ENCODE data around the gene GAN.

Gene GAN

DNA sequence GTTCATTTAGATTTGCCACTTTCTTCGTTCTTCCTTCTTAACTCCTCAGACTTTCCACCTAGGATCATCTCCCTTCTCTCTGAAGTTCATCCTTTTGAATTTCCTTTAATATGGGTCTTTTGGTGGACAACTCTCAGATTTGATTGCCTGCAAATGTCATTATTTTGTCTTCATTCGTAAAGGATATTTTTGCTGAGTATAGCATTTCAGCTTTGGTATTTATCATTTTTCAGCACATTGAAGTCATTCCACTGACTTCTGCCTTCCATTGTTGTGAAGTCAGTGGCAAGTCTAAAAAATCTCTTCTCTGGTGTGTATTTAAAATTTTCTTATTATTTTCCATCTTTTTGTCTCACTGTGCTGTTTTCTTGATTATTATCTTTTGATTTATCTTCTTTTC, 45.4 kb downstream of the GAN start:
- no peak for DNase-seq

DNA sequence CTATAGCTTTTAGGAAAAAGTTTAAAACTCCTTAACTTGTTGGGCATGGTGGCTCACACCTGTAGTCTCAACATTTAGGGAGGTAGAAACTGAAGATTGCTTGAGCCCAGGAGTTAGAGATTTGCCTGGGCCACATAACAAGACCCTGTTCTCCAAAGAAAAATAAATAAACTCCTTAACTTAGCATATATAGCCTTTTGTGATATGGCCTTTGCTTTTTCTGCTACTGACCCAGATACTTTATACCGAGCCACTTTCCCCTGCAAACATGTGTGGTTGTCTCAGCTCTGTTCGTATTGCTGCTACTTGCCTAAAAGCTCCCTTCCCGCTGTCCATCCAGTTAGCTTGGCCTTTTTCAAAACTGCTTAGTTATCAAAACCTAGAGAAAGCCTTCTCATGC, 51.0 kb downstream of the GAN start:
- DNase-seq: no peak

DNA sequence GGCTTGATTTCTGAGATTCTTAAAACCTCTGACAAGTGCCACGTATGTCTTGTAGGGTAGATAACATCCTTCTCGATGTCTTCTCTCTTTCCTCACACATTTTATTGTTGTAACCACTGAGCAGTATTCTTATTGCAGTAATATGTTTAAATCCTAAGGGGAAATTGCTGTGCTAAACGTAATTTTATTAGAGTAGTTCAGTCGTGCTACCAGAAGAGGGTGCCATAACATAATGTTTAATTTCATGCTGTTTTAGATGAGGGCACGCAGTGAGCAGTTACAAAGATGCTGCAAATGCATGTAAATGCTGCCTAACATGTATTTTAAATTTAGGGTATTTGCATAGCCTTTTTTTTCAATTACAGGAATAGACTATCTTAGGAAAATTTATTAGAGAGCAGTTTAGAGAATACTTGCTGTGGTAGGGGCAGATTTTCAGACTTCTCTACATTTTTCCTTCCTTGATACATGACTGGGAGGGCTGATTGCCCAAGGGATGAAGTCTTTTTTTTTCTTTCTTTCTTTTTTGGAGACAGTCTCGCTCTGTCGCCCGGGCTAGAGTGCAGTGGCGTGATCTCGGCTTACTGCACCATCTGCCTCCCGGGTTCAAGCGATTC, 51.7 kb downstream of the GAN start:
- DNase-seq: peak; percentile 48

DNA sequence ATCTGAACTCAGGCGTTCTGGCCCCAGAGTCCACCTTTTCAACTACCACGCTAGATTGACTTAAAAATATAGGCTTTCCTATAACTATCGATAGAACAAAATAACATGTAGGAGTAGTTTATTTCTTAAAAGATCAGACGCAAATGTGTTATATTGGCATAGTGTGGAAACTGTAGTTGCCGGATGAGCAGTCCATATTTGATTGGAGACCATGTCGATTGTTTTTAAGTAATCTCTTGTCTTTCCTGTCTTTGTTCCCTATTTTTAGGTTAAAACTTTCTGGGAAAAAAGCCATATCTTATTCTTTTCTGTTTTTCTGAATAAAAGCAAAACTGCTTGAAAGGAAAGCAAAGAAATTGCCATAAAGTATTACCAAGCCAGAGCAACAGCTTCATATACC, 53.1 kb downstream of the GAN start:
- DNase-seq: no peak

DNA sequence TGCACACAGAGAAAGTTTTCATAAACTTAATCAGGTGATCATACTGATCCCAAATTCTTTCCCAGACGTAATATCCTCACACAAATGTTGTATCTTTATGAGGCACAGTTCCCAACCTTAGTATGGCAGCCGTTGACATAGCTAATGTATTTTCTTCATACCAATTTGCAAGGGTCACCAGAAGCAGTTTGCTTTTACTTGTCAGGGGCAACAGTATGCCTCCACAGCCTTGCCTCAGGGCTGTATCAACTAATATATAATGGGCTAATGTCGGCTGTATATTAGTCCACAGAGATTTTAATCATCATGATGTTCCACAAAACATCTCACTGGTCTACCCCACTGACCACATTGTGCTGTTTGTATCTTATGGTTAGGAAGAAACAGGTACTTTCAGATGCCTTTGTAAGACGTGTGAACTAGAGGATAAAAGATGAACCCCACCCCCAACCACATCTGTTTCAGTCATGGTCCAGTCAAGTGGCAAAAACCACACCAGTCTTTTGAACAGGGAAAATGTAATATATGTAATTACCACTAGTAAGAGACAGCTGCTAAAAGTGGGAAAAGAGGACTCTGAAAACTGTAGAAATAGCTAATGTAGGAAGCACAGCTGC, 55.2 kb downstream of the GAN start:
- DNase-seq: no peak

DNA sequence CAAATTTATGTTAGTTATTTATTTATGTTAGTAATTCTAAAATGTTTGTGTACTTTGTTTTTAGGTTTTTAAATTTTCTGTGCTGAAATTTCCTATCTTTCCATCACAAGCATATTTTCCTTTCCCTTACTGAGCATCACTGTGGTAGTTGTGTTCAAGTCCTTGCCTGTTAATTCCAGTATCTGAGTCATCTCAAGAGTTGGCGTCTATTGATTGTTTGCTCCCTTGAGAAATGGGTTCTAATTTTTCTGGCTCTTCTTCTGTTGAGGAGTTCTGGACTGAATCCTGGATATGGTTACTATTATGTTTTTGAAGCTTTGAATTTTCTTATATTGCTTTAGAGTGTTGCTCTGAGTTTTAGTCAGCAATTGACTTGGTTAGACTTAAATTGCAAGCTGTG, 56.3 kb downstream of the GAN start:
- no peak for DNase-seq

DNA sequence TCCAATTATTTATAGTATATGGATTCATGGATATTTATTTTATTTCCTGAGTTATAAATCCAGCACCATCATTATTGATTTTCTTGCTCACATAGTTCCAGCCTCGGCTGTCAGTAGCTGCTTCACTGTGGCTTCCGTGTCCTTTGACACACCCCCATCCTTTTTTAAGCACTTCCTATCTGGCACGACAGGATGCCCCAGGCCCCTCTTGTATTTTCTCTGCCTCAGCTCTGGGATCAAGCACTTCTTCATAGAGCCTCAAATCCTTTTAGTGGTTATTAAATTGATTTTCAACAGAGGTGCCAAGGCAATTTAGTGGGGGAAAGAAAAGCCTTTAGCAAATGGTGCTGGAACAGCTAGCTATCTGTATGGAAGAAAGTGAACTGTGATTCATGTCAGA, 59.8 kb downstream of the GAN start:
- DNase-seq: no peak

DNA sequence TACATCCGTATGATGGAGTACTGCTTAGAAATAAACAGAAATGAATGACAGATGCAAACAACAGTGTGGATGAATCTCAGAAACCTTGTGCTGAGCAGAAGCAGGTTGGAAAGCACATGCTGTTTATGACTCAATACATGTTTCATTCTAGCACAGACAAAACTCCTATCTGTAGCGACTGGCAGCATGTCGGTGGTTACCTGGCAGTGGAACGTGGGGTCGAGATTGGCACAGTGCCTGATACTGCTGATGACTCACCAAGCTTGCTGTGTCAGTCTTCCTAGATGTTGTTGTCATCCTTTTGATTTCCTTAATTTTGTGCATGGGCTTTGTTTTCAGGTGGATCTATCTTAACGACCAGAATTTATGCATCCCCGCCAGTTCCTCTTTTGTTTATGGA, 62.1 kb downstream of the GAN start:
- peak; percentile 6 for DNase-seq

DNA sequence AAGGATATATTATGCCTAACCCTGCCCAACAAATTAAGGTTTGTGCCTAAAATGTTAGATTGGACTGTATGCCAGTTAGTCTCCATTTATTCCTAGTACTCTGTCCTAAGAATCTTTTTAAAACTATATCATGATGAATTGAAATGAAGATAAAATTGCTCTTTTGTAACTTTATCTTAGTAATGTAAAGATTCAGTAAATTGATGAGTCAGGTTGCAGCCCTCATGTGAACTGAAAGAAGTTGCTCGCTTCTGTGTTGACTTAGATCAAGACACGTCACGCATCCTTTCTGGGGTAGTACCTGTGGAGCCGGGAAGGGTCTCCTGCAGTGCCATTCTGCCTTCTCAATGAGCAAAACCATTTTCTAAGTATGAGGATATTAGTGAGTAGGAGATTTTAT, 63.3 kb downstream of the GAN start:
- DNase-seq: no peak

DNA sequence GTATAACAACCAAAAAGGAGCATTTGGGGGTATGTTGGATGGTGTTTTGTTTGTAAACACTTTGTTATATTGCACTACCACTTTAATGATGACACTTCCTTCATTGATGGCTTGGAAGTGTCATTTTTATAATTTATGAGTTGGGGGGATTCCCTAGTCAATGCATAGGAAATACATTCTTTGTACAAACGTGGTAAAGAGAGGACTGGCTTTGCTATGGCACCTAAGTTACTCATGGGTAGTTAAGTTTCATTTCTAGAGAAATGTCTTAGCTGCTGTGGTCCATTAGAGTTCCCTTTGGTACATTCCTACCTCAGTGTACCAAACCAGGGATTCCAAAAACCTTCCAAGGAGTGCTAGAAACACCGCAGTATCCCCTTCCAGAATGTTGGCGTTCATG, 66.2 kb downstream of the GAN start:
- DNase-seq: no peak

DNA sequence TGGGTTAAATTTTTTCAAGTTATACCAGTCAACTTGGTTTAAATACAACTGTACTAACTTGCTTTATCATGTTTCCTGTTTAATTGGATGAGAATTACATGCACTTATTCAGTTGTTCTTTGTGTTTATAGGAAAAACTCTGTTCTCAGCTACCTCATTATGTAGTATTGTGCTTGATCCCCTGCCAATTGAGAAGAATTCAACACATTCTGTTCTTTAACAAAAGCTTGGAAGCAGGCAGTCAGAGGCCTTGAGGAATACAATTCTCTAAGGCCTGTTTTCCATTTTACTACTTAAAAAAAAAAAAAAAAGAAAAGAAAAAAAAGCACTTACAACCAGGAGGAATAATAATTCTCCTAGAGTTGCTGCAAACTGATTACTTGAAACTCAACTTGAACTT, 69.2 kb downstream of the GAN start:
- DNase-seq: no peak

DNA sequence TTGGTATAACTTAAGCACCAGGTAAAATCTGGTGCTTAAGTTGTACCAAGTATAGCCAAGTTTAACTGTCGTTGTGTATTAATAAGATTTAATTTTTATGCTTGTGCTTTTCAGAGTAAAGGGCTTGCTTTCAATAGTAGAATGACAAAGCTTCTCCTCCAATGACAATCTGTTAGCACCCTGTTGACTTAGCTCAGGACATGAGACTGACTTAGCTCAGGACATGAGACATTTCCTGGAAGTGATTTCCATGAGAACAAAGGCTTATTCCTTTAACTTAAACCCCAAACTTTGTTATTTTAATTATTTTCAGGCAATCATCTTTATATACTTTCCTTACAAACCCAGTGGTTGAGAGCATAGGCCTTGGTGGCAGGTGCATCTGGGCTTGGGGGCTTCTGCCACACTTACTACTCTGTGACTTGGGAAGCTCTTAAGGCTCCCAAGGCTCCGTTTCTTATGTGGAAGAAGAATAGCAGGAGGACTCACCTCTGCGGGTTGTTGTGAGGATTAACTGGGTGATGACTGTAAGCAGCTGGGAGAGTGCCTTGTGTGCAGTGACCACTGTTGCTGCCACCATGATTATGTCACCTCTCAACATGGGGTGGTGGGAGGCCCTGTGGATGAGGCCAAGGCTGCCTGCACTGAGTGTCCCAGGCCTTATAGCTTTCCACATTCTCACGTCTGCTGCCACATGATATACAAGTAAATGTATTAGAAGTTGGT, 70.4 kb downstream of the GAN start:
- no peak for DNase-seq

DNA sequence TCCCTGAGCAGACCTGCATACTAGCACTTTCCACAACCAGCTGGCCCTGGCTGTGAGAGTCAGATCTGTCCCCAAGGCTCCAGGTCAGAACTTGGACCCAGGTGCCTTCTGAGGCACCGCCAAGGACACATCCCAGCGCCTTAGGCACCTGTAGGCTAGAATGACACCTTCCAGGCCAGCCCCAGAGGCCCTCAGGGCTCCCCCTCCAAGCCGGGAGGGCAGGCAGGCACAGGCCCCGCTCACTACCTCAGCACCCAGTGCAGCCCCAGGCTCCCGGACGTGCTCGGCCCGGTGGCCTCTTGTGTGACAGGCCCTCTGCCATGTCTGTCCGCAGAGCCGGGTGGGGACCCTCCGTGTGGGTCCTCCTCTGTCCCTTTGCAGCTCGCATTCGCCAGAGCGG, 73.6 kb downstream of the GAN start:
- DNase-seq: no peak

DNA sequence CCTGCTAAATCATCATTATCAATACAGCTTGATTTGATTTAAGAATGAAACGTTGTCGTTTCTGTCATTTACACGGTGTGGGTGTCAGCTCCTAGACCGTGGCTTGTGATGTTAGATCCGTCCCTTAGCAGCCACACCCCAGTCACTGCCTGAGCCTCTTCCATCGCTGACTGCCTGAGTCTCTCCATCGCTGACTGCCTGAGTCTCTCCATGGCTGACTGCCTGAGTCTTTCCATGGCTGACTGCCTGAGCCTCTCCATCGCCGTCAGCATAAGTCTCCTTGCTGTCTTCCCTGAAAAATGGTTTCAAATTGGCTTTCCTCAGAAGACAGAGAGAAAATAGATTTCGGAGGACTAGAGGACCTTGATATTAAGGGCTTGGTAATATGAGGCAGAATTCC, 76.1 kb downstream of the GAN start:
- no peak for DNase-seq

DNA sequence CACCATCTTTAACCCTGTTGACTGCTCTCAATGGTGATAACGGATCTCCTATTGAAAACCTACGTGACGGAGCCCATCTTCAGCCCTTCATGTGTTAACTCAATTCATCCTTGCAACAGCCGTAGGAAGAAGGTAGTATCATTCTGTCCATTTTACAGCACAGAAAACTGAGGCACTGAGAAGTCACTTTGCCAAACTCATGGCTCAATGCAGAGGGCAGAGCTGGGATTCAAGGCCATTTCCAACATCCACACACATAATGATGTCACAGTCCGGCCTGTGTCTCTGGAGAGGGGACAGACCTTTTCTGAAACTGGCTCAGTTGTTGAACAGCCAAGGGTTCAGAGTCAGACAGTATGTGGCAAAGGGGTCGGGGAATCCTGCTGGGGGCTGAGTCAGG, 77.2 kb downstream of the GAN start:
- no peak for DNase-seq

DNA sequence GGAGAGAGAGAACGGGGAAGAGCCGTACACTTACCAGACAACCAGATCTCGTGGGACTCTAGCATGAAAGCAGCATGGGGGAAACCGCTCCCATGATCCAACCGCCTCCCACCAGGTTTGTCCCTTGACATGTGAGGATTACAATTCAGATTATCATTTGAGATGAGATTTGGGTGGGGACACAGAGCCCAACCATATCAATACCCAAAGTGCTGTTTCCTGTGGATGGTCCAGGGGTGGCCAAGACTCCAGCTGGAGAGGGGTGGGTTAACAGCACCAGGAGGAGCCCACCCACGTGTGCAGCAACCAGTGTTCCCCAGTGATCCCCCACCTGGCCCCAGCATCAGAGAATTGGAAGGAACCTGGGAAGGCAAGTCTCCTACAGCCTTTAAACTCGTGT, 79.7 kb downstream of the GAN start:
- no peak for DNase-seq

DNA sequence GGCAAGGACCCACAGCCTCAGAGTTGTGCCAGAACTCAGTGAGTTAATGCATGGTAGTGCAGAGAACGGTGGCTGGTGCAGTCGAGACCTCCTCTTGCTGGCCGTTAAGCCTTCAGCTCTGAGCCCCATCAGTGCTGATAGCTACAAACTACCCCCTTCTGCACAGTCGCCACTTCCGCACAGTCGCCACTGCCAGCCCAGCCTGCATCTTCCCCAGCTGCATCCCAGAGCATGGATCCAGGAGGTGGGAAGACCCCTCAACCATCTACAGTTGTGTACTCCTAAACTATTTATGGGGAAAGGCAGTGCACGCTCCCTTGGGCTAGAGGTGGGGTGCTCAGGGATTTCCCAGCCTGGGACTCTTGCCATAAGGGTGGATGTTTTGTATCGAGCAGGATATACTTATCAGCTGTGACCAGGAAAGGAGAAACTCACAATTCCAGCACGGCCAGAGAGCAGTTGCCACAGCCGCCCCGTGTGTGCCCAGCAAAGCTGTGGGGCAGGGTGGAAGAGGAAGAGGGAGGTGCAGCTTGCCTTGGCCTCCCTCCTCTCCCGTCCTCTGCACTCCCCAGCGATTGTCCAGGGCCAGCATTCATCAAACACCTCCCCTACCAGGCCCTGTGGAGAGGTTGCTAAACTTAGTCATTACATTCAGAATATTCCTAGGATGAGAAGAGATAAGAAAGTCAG, 80.3 kb downstream of the GAN start:
- DNase-seq: no peak

DNA sequence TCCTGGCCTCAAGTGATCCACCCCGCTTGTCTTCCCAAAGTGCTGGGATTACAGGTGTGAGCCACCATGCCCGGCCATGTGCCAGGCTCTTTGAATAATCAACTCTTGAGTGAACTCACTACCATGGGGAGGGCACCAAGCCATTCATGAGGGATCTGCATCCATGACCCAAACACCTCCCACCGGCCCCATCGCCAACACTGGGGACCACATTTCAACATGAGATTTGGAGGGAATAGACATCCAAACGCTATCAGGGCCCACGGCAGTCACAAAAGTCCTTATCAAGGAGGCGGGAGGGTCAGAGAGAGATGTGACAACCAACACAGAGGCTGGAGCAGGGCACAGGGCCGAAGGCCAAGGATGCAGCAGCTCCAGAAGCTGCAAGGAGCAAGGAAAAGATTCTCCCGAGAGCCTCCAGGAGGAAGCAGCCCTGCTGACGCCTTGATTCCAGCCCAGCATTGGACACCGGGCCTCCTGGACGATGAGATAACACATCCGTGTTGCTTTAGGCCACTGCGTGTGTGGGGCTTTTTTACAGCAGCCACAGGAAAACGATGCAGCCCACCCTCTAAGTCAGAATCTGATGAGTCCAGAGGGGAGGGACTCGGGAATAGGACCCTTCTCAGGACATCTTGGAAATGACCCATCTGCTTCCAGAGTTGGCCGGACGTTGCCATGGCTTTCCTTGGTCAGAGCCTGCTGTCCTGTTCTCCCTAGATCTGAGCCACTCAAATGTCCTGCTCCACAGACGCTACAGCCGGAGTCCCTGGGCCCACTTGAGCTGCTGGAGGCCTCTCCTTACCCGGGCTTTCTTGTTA, 82.5 kb downstream of the GAN start:
- DNase-seq: no peak

DNA sequence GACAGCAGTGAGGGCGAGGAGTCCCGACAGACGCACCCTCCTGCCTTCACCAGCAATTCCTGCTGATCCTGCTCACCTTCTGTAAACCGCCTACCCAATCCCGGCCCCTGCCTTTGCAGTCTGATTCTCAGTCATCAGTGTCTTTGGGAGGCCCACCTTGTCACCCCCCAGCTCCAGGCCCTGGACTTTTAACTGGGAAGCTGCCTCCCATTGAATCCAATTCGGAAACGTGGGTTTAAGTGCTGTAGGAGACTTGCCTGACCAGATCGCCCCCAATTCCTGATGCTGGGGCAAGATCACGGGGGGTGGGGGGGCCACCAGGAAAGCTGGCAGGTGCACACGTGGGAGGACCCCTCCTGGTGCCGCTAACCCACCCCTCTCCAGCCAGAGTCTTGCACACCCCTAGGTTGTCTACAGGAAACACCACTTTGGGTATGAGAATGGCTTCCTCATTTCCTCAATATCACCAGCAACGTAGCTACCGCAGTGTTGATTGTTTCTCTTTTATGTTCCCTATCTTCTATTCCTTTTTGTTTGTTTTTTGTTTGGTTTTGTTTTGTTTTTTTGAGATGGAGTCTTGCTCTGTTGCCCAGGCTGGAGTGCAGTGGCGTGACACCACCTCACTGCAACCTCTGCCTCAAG, 83.2 kb downstream of the GAN start:
- DNase-seq: no peak

DNA sequence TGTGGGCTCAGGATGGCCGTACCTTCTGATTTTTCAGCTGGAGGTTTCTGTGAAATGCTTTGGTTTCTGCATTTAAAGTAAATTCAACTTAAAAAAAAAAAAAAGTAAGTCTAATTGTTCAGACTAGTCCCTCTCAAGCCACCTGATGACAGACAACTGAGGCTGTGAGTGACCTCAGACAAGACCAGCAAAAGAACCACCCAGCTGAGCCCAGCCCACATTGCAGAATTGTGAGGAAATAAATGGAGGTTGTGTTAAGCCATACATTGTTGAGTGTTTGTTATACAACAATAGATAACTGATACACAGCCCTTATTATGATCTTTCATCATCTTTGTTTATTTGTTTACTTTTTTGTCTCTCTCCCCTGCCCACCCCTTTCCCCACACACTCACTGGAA, 85.1 kb downstream of the GAN start:
- DNase-seq: no peak

DNA sequence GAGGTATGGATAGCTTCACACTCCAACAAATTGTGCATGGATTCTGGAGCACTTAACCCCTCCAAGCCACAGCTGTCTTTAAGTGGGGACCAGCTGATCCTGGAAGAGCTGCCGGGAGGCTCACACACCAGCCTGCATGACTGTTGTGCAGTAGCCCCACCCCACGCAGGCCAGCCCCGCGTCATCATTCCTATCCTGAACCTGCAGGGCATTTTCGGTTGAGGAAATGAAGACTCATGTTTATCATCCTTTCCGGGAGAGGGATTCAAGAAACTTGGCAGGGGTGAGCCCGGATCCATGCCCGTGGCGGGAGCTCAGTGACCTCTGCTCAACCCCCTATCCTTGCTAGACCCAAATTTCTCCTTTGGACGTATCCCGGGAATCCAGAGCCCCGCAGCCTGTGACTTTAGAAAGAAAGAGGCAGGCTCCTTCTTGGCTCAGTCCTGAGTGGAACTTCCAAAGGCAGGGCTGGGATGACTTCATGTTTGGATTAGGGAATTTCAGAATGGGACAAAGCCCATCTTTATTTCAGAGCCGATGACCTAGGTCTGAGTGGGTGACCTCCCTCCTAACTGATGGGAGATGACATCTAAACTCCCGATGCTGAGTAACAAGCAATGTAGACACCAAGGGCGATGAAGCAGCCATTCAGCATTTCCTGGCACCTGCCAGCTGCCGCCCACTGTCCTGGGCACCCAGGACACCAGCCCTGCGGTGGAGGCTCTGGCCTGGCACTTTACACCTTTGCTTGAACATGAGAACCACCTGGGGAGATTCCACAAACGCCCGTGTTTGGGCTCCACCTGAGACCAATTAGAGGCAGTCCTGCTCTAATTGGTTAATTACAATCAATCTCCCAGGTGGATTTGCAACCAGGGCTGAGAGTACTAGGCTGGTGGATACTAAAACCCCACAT, 86.5 kb downstream of the GAN start:
- DNase-seq: no peak

DNA sequence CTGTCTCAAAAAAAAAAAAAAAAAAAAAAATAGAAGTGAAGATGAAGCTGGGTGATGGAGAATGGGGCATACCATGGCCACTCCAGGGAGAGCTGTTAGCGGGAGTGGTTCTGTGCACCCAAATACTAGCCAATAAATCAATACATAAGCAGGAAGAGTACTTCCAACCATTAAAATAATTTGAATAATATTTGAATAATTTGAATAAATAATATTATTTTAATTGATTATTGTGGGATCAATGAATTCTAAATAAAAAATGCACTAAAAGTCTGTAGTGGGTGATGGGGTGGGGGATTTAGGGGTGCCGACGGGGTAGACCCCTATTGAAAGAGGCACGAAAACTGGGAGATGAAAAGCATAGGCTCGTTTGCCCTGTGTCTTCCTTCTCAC, 88.4 kb downstream of the GAN start:
- no peak for DNase-seq

Data from NCI-H2171 (cell line).